Measurements from ENCODE around the gene POU6F2. TPM values are rescaled to one million over a fixed set of nuclear protein-coding genes. Genes with fewer than 3 reads are reported as not detected.

POU6F2 gene
- total RNA-seq, 4 donors from 2014 or later = 0.31 to 0.66 TPM; not detected in 2

DNA sequence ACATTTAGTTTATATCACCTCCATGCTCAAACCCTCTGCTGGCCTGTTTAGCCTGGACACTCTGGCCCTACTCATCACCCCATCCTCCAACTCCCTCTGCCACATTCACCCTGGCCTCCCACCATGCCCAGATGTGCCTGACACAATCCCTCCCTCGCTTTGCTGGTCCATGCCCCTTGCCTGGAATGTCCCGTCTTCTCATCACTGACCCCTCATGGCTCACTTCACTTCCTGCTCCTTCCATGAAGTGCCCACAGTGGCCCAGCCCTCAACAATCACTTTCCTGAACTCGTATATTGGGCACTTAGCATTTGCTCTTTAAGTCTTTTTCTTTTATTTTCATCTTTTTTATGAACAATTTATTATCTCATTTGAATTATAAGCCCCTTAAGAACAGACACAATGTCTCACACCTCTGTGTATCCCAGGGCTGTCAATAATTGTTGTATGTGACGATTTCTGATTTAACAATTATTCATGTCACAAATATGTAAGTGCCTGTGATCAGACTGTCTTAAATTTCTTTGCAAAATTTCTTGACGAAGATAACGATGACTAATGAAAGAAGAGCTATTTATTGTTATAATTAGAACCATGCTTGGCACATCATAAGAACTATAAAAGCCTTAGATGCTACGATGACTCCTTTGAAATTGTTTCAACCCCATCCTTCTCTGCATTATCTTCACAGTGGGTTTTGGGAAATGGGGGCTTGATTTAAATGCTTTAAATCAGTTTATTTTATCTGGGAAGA lies 378.6 kb downstream of the POU6F2 start:
- Histone ChIP-seq H3K9me3 (no peaks in the 10 kb centered on the region), H3K4me1 (peaks cover 0 to 12% (median 0%) of the 10 kb centered on the region in 3 donors), H3K36me3 (no peaks in the 10 kb centered on the region), H3K4me3 (no peak overlapping the region), H3K27me3 (peaks cover 4% of the 10 kb centered on the region), H3K27ac (no peak overlapping the region)
- 79 to 92% methylated on average over 7 of the region's 7 CpGs for WGBS, 2 donors (ENCODE audit: low coverage in 1 of 2)
- no peak for ATAC-seq
- TF ChIP-seq, protein P1, sequence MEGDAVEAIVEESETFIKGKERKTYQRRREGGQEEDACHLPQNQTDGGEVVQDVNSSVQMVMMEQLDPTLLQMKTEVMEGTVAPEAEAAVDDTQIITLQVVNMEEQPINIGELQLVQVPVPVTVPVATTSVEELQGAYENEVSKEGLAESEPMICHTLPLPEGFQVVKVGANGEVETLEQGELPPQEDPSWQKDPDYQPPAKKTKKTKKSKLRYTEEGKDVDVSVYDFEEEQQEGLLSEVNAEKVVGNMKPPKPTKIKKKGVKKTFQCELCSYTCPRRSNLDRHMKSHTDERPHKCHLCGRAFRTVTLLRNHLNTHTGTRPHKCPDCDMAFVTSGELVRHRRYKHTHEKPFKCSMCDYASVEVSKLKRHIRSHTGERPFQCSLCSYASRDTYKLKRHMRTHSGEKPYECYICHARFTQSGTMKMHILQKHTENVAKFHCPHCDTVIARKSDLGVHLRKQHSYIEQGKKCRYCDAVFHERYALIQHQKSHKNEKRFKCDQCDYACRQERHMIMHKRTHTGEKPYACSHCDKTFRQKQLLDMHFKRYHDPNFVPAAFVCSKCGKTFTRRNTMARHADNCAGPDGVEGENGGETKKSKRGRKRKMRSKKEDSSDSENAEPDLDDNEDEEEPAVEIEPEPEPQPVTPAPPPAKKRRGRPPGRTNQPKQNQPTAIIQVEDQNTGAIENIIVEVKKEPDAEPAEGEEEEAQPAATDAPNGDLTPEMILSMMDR (IDR thresholded peaks at IDR 0.05) = no peak
- TF ChIP-seq POLR2AphosphoS5 (IDR thresholded peaks at IDR 0.05) = no peak

DNA sequence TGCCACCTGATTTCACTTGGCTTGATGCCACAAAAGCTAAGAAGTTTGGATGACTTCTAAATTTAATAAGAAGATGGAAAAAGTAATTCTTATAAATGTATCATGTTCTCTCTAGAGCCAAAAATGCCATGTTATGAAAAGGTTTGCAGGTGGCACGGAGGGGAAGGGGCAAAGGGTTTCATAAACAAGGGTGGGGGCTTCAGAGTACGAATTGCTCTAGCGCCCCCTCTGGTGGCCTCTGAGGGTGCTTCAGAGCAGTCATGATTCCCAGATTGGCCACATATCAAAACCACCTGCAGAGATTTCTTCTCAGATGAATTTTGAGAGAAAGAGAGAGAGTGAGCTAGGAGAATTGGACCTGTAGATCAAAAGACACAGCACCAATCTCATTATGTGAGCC lies 379.9 kb downstream of the POU6F2 start:
- Histone ChIP-seq H3K4me1 (peaks cover 0 to 12% (median 0%) of the 10 kb centered on the region in 3 donors), H3K27me3 (peaks cover 4% of the 10 kb centered on the region), H3K27ac (no peak overlapping the region), H3K4me3 (no peak overlapping the region), H3K36me3 (no peaks in the 10 kb centered on the region), H3K9me3 (no peaks in the 10 kb centered on the region)
- no peak for TF ChIP-seq EP300 (IDR thresholded peaks at IDR 0.05)
- TF ChIP-seq POLR2A (IDR thresholded peaks at IDR 0.05) = no peak
- TF ChIP-seq, protein P1 (IDR thresholded peaks at IDR 0.05) = no peak
- TF ChIP-seq POLR2AphosphoS5 (IDR thresholded peaks at IDR 0.05) = no peak
- ATAC-seq = no peak
- 10 to 11% methylated on average over 3 of the region's 3 CpGs for WGBS, 2 donors (ENCODE audit: low coverage in 1 of 2)

DNA sequence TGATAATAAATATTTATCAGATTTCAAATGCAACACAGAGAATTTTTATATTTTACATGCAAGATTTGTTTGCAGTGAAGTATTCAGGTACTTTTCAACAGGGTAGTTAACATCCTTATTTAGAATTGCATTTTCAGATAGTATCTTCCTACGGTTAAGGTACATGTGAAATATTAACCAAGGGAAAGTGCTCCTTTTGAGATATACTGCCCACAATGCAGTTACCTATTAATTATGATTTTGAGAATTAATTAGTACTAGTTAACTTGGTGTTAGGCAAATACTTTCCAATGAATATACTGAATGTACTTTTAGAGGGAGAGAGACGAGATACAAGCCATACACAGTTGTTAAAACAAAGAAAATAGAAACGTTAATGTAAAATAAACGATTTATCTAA lies 382.3 kb downstream of the POU6F2 start:
- no peak for TF ChIP-seq EP300 (IDR thresholded peaks at IDR 0.05)
- TF ChIP-seq POLR2AphosphoS5 (IDR thresholded peaks at IDR 0.05) = no peak
- no peak for TF ChIP-seq POLR2A (IDR thresholded peaks at IDR 0.05)
- TF ChIP-seq, protein P1 (IDR thresholded peaks at IDR 0.05) = no peak
- Histone ChIP-seq H3K9me3 (no peaks in the 10 kb centered on the region), H3K27ac (no peak overlapping the region), H3K4me3 (no peak overlapping the region), H3K27me3 (peaks cover 4% of the 10 kb centered on the region), H3K36me3 (no peaks in the 10 kb centered on the region), H3K4me1 (no peaks in the 10 kb centered on the region)
- 17 to 37% methylated on average over 4 of the region's 4 CpGs for WGBS, 2 donors (ENCODE audit: low coverage in 1 of 2)
- no peak for ATAC-seq

DNA sequence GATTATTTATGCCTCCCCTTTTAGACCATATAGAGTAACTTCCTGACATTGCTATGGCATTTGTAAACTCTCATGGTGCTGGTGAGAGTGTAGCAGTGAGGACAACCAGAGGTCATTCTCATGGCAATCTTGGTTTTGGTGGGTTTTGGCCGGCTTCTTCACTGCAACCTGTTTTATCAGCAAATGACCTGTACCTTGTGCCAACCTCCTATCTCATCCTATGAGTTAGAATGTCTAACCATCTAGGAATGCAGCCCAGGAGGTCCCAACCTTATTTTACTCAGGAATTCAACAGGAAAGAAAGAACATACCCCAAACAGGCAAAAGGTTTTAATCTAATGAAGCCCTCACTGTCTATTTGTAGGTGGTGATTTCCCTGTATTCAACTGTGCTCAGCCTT lies 383.1 kb downstream of the POU6F2 start:
- Histone ChIP-seq H3K9me3 (no peaks in the 10 kb centered on the region), H3K4me3 (no peak overlapping the region), H3K4me1 (no peaks in the 10 kb centered on the region), H3K36me3 (no peaks in the 10 kb centered on the region), H3K27me3 (peaks cover 9% of the 10 kb centered on the region), H3K27ac (no peak overlapping the region)
- TF ChIP-seq EP300 (IDR thresholded peaks at IDR 0.05) = no peak
- TF ChIP-seq, protein P1 (IDR thresholded peaks at IDR 0.05) = no peak
- TF ChIP-seq POLR2AphosphoS5 (IDR thresholded peaks at IDR 0.05) = no peak
- no peak for TF ChIP-seq POLR2A (IDR thresholded peaks at IDR 0.05)
- no peak for ATAC-seq
- 63% methylated on average over 1 of the region's 1 CpG; no CpG with 5 or more reads in 1 of the 2 donors for WGBS, 2 donors (ENCODE audit: low coverage in 1 of 2)

DNA sequence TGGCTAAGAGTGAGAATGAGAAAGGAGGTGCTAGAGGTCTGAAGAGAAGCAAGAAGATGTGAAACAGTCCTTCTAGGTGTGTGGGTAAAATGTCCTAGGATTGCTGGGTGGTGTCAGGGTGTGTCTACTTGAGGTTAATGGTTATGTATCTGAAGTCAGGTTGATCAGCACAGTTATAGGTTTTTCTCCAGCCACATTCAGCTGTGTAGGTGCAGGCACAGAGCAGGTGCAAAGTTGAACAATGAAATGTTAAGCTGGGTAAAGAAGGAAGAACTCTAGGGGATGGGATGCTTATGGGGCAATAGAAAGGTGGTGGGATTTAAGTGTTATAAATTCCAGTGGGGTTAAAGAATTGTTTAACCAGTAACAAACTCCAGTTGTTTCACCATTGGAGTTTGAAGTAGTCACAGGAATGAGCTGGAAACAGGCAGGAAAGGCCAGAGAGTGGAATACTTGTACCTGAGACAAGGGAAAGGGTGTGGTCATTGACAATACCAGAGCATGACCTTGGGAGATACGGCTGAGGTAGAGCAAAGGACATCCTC lies 388.1 kb downstream of the POU6F2 start:
- Histone ChIP-seq H3K4me3 (no peak overlapping the region), H3K27ac (no peak overlapping the region), H3K27me3 (peaks cover 12% of the 10 kb centered on the region), H3K4me1 (no peaks in the 10 kb centered on the region), H3K9me3 (peaks cover 0 to 6% (median 0%) of the 10 kb centered on the region in 3 donors), H3K36me3 (no peaks in the 10 kb centered on the region)
- WGBS, 2 donors (ENCODE audit: low coverage in 1 of 2) = 75 to 89% methylated on average over 1 of the region's 1 CpG
- TF ChIP-seq, protein P1 (IDR thresholded peaks at IDR 0.05) = no peak
- TF ChIP-seq POLR2AphosphoS5 (IDR thresholded peaks at IDR 0.05) = no peak
- TF ChIP-seq EP300 (IDR thresholded peaks at IDR 0.05) = no peak
- TF ChIP-seq POLR2A (IDR thresholded peaks at IDR 0.05) = no peak
- ATAC-seq = no peak
